Adrenal gland (tissue), 12 donors: ENCODE data around the gene IGF2R. TPM values are rescaled to one million over a fixed set of nuclear protein-coding genes. Genes with fewer than 3 reads are reported as not detected.

ENCODE experiments used
- DNase-seq, 7 donors: peaks; one replicate each; pipeline ENCODE4 v3.0.0-alpha.2; 2019 to 2020
- H3K27ac ChIP-seq, 5 donors: fragments of 200-600 bp; sonication (generic) in 4 of 5; 1 replicate in 3 of 5; 2 replicates in 2 of 5; pipeline versions ENCODE4 v1.5.1 to v1.8.0; 2016 to 2020; ENCODE audit warnings: mild to moderate bottlenecking in 1 of 5
- H3K27me3 ChIP-seq: fragments of 200-600 bp; 2 replicates; pipeline ENCODE4 v1.8.0; 2021
- H3K36me3 ChIP-seq, 2 donors: fragments of 200-600 bp; replicated peaks in 1 of 2; 1 replicate in 1 of 2; 2 replicates in 1 of 2; pipeline versions ENCODE4 v1.5.1 to v1.8.0; 2018 to 2022
- H3K4me1 ChIP-seq, 2 donors: fragments of 200-600 bp; replicated peaks in 1 of 2; 1 replicate in 1 of 2; 2 replicates in 1 of 2; pipeline versions ENCODE4 v1.5.1 to v1.8.0; 2018 to 2021
- H3K4me3 ChIP-seq, 4 donors: fragments of 200-600 bp; sonication (generic) in 3 of 4; one replicate each; pipeline ENCODE4 v1.5.1; 2016 to 2018
- H3K9me3 ChIP-seq, 3 donors: fragments of 200-600 bp; sonication (generic) in 1 of 3; replicated peaks in 1 of 3; 1 replicate in 2 of 3; 2 replicates in 1 of 3; pipeline versions ENCODE4 v1.5.1 to v1.8.0; 2016 to 2021
- POLR2A ChIP-seq, 2 donors: fragments of 450-650 bp; IDR thresholded peaks; one replicate each; pipeline ENCODE4 v1.6.1; 2017; ENCODE audit warnings: antibody characterized with exemption in 2 of 2, mild to moderate bottlenecking in 2 of 2, moderate library complexity in 1 of 2
- WGBS, 4 donors: extraction: QIAGEN DNeasy Blood & Tissue Kit in 2 of 4; methylation state at CpG; one replicate each; pipeline versions ENCODE4 v1.1.5 to v1.1.7; 2013 to 2017; 5-methylcytosine and 5-hydroxymethylcytosine counted together
- intact Hi-C, 2 donors: fragments of 100-400 bp; cut with DNase I; formaldehyde crosslinking; loops; one replicate each; pipeline versions ENCODE4 v1.14.1 to v1.15.0; 2022 to 2023
- polyA plus RNA-seq, 3 donors: library from polyadenylated mRNA; stranded (reverse); fragments of 200-250 nt in 2 of 3; fragments of 350-450 nt in 1 of 3; fragmentation: Illumina TruSeq in 1 of 3; extraction: RNeasy Lipid Tissue Mini Kit (QIAGEN cat#74804) in 1 of 3; gene quantifications; one replicate each; pipeline ENCODE4 v1.2.3, GENCODE V29; 2013 to 2014
- total RNA-seq, 9 donors: library from RNA; depleted of rRNA in 4 of 9; stranded (reverse); fragments of >200 nt in 4 of 9; fragments of 120-200 nt in 1 of 9; fragmentation: NEBNext Ultra II Directional in 1 of 9; extraction: Animal tissue kit (Norgen Biotek cat#: 25700) in 1 of 9; gene quantifications; one replicate each; pipeline versions ENCODE4 v1.1.0 to v1.2.4, GENCODE V29; 2013 to 2023
- TF ChIP-seq, protein P1 (sequence below), 6 experiments: fragments of 450-650 bp in 4 of 6; fragments of 200-600 bp in 2 of 6; sonication (generic) in 1 of 6; IDR thresholded peaks; 1 replicate in 5 of 6; 2 replicates in 1 of 6; pipeline versions ENCODE4 v1.5.1 to v1.8.0; 2016 to 2021; ENCODE audit warnings: antibody characterized with exemption in 6 of 6, mild to moderate bottlenecking in 2 of 6, moderate library complexity in 1 of 6
- donor health status: healthy with polysubstance abuse.
- donor health status: Bipolar disorder and iron deficiency.
- donor health status: DM: yes; HTN: yes; CAD: no.
- donor health status: DM: no; HTN: no; CAD: no.
- donor health status: DM: no; HTN: no; CAD: no.
- donor health status: DM: yes; HTN: yes; CAD: no.

Gene IGF2R
- total and polyA plus RNA-seq, 12 donors: 17.1 to 154 (median 89.8) TPM

DNA sequence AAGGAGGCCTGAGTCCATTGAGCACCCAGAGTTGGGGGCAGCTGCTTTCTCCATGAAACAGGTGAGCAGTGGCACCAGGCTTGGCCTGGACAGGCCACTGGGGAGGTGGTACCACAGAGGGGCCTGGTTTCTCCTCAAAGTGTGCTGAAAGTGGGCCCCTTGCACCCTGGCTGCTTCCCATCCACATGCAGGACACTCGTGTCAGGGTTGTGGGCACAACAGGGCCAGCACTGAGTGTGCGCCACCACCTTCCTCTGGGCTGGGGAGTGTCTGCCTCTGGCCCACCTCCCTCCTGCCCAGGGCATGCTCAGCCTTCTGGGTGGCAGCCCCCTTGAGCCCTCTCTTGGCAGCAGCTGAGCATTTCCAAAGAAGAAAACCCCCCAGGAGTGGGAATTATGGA is 147.5 kb downstream of the IGF2R start:
- H3K9me3 ChIP-seq: no peaks in the 10 kb centered on the region
- H3K36me3 ChIP-seq: no peaks in the 10 kb centered on the region
- intact Hi-C loops: no loop called here
- no peaks in the 10 kb centered on the region for H3K27me3 ChIP-seq
- TF ChIP-seq POLR2A (IDR thresholded peaks at IDR 0.05): no peak
- TF ChIP-seq, protein P1, sequence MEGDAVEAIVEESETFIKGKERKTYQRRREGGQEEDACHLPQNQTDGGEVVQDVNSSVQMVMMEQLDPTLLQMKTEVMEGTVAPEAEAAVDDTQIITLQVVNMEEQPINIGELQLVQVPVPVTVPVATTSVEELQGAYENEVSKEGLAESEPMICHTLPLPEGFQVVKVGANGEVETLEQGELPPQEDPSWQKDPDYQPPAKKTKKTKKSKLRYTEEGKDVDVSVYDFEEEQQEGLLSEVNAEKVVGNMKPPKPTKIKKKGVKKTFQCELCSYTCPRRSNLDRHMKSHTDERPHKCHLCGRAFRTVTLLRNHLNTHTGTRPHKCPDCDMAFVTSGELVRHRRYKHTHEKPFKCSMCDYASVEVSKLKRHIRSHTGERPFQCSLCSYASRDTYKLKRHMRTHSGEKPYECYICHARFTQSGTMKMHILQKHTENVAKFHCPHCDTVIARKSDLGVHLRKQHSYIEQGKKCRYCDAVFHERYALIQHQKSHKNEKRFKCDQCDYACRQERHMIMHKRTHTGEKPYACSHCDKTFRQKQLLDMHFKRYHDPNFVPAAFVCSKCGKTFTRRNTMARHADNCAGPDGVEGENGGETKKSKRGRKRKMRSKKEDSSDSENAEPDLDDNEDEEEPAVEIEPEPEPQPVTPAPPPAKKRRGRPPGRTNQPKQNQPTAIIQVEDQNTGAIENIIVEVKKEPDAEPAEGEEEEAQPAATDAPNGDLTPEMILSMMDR (IDR thresholded peaks at IDR 0.05): no peak
- no peak overlapping the region for H3K27ac ChIP-seq
- H3K4me1 ChIP-seq: no peaks in the 10 kb centered on the region
- no peak for DNase-seq
- no peak overlapping the region for H3K4me3 ChIP-seq
- WGBS, 4 donors: 96 to 100% (median 97%) methylated on average over 1 to 2 of the region's 2 CpGs; no CpG with 5 or more reads in 1 of the 4 donors

DNA sequence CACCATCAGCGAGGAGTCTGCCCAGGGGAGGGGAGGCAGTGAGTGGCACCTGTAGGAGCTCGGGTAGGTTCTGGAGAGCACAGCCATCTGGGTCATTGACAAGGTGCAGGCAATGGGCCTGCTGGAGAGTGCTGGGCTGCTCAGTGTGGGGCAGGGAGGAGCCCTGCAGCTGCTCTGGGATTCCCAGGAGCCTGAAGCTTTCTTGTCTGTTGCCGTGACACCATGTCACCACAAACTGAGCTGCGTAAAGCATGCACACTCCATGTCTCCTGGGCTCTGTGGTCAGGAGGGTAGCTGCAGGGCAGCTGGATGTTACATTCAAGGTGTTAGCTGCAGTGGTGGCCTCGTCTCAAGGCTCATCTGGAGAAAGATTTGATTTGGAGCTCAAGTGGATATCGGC is 148.3 kb downstream of the IGF2R start:
- no peak overlapping the region for H3K4me3 ChIP-seq
- 96 to 100% (median 99%) methylated on average over 4 to 6 of the region's 6 CpGs for WGBS, 4 donors
- no peaks in the 10 kb centered on the region for H3K4me1 ChIP-seq
- H3K9me3 ChIP-seq: no peaks in the 10 kb centered on the region
- H3K27me3 ChIP-seq: no peaks in the 10 kb centered on the region
- no peak overlapping the region for H3K27ac ChIP-seq
- intact Hi-C loops: no loop called here
- H3K36me3 ChIP-seq: no peaks in the 10 kb centered on the region
- no peak for TF ChIP-seq POLR2A (IDR thresholded peaks at IDR 0.05)
- TF ChIP-seq, protein P1 (IDR thresholded peaks at IDR 0.05): no peak
- DNase-seq: no peak

- 89 to 100% (median 93%) methylated on average over 2 to 5 of the region's 5 CpGs for WGBS, 4 donors
- intact Hi-C loops: no loop called here
- DNase-seq: no peak
These were observed 149.8 kb downstream of the IGF2R start for GRCh38 chr6:160118620-160119229.

GRCh38 chr6:160120087-160120486 is 151.2 kb downstream of the IGF2R start:
- H3K36me3 ChIP-seq: no peaks in the 10 kb centered on the region
- no peak overlapping the region for H3K4me3 ChIP-seq
- no peaks in the 10 kb centered on the region for H3K9me3 ChIP-seq
- H3K27me3 ChIP-seq: no peaks in the 10 kb centered on the region
- TF ChIP-seq, protein P1 (IDR thresholded peaks at IDR 0.05): no peak
- TF ChIP-seq POLR2A (IDR thresholded peaks at IDR 0.05): no peak
- no peak overlapping the region for H3K27ac ChIP-seq
- DNase-seq: no peak
- 77 to 82% (median 80%) methylated on average over 1 of the region's 1 CpG for WGBS, 4 donors
- intact Hi-C loops: no loop called here
- no peaks in the 10 kb centered on the region for H3K4me1 ChIP-seq

More at GRCh38 chr6:160118620-160119229, 149.8 kb downstream of the IGF2R start:
- no peaks in the 10 kb centered on the region for H3K9me3 ChIP-seq
- no peaks in the 10 kb centered on the region for H3K4me1 ChIP-seq
- no peak overlapping the region for H3K4me3 ChIP-seq
- no peaks in the 10 kb centered on the region for H3K36me3 ChIP-seq
- H3K27me3 ChIP-seq: no peaks in the 10 kb centered on the region
- TF ChIP-seq, protein P1 (IDR thresholded peaks at IDR 0.05): no peak
- TF ChIP-seq POLR2A (IDR thresholded peaks at IDR 0.05): no peak
- H3K27ac ChIP-seq: no peak overlapping the region
